CD4-positive, alpha-beta memory T cell (primary cell): ENCODE data around the gene SLC7A5. TPM values are rescaled to one million over a fixed set of nuclear protein-coding genes. Genes with fewer than 3 reads are reported as not detected.

ENCODE experiments used
- CTCF ChIA-PET: fragments of 350-600 bp; sonication (Branson Sonifier 250); formaldehyde crosslinking; loops from one replicate; lab custom pipeline; 2021; ENCODE audit warnings: inconsistent platforms; ENCODE audit not compliant: partially characterized antibody; lab: Charles Lee
- POLR2A ChIA-PET: fragments of 350-600 bp; sonication (Branson Sonifier 250); formaldehyde crosslinking; loops from one replicate; lab custom pipeline; 2021; ENCODE audit not compliant: partially characterized antibody; lab: Charles Lee
- DNase-seq, 5 donors: peaks; one replicate each; pipeline versions ENCODE4 v3.0.0 to v3.0.0-alpha.2; 2020 to 2022; ENCODE audit warnings: mixed read lengths in 1 of 5
- H3K27ac ChIP-seq: one replicate; pipeline ENCODE4 v1.7.0; 2013; ENCODE audit warnings: low read depth, low read length
- H3K27me3 ChIP-seq: 2 replicates; pipeline ENCODE4 v1.7.0; 2013; ENCODE audit warnings: mild to moderate bottlenecking, low read length, moderate library complexity; ENCODE audit not compliant: insufficient read depth
- H3K36me3 ChIP-seq: 2 replicates; pipeline ENCODE4 v1.7.0; 2013; ENCODE audit warnings: mild to moderate bottlenecking, low read length, moderate library complexity; ENCODE audit not compliant: insufficient read depth
- H3K4me1 ChIP-seq: 2 replicates; pipeline ENCODE4 v1.7.0; 2013; ENCODE audit warnings: mild to moderate bottlenecking, low read length, moderate library complexity; ENCODE audit not compliant: insufficient read depth
- H3K4me3 ChIP-seq, 2 donors: one replicate each; pipeline ENCODE4 v1.7.0; 2013; ENCODE audit warnings: low read length in 2 of 2, mild to moderate bottlenecking in 1 of 2
- H3K9me3 ChIP-seq, 2 donors: one replicate each; pipeline ENCODE4 v1.7.0; 2013; ENCODE audit warnings: low read length in 2 of 2, control low read depth in 1 of 2; ENCODE audit not compliant: control insufficient read depth in 1 of 2
- H3K27ac Mint-ChIP-seq, 7 donors: one replicate each; pipeline ENCODE4 v1.8.0; 2020 to 2021; ENCODE audit warnings: mixed read lengths in 7 of 7, mild to moderate bottlenecking in 6 of 7, inconsistent platforms in 3 of 7, moderate library complexity in 3 of 7
- H3K27me3 Mint-ChIP-seq, 2 donors: one replicate each; pipeline ENCODE4 v1.8.0; 2020 to 2021; ENCODE audit warnings: mixed read lengths in 2 of 2
- H3K36me3 Mint-ChIP-seq, 2 donors: one replicate each; pipeline ENCODE4 v1.8.0; 2020 to 2021; ENCODE audit warnings: mixed read lengths in 2 of 2, inconsistent platforms in 1 of 2, mild to moderate bottlenecking in 1 of 2
- H3K4me1 Mint-ChIP-seq, 4 donors: one replicate each; pipeline ENCODE4 v1.8.0; 2020 to 2021; ENCODE audit warnings: mixed read lengths in 4 of 4, mild to moderate bottlenecking in 1 of 4
- H3K4me3 Mint-ChIP-seq, 8 donors: one replicate each; pipeline ENCODE4 v1.8.0; 2020 to 2021; ENCODE audit warnings: mixed read lengths in 8 of 8, mild to moderate bottlenecking in 7 of 8, moderate library complexity in 6 of 8, inconsistent platforms in 3 of 8
- H3K9me3 Mint-ChIP-seq, 8 donors: one replicate each; pipeline ENCODE4 v1.8.0; 2020 to 2021; ENCODE audit warnings: mixed read lengths in 8 of 8, mild to moderate bottlenecking in 5 of 8, inconsistent platforms in 3 of 8, moderate library complexity in 1 of 8
- intact Hi-C: fragments of 100-400 bp; cut with micrococcal nuclease; formaldehyde crosslinking; loops from one replicate; pipeline ENCODE4 v1.15.1; 2023
- polyA plus RNA-seq, 2 donors: library from polyadenylated mRNA; unstranded; fragments of 300-500 nt; fragmentation: Illumina TruSeq; gene quantifications; one replicate each; pipeline ENCODE4 v1.2.3, GENCODE V29; 2021
- total RNA-seq, 2 experiments: library from RNA; stranded (reverse); gene quantifications; one replicate each; pipeline ENCODE4 v1.2.3, GENCODE V29; 2021

SLC7A5 gene
- total and polyA plus RNA-seq, 4 experiments from 2014 or later = 3.5 to 13.5 (median 9.2) TPM

DNA sequence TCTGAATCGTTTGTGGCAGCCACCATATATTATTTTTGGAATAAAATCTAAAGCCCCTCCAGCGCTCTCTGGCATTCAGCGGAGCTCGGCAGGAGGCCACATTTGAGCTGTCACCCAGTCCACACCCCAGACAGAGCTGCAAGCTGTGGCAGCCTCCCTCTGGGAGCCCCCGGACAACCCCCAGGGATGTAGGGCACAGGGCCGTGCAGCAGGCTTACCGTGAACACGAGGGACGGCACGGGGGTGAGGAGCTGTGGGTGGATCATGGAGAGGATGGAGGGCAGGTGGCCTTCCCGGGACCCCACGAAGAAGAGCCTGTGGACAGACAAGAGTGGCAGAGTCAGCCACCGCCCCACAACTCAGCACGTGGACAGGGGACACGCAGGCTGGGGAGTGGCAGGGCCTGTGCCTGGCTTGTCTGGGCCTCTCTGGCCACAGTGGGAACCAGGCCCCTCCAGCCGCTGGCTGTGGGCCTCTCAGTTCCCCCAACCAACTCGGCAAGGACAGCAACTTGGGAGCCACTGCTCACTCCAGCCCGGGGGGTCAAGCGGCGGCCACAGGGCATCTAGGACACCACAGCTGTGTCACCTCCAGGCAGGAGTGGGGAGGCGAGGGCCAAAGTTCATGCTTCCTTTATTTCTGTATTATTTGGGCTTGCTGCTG lies 31.5 kb downstream of the SLC7A5 start:
- intact Hi-C loops = no loop called here
- Histone ChIP-seq H3K27ac (no peak overlapping the region), H3K4me1 (peaks cover 8% of the 10 kb centered on the region), H3K27me3 (no peaks in the 10 kb centered on the region), H3K9me3 (no peaks in the 10 kb centered on the region), H3K4me3 (no peak overlapping the region), H3K36me3 (peaks cover 34% of the 10 kb centered on the region)
- no peak overlapping the region for H3K4me3 Mint-ChIP-seq
- ChIA-PET CTCF (interaction anchor here (1.3 to 6.3 kb wide), 3 partner anchors 12 to 57 kb away, joined by 3 to 34 read pairs (median 5); no protein-coding TSS in a partner anchor), POLR2A (no interaction called here)
- no peaks in the 10 kb centered on the region for H3K27me3 Mint-ChIP-seq
- no peak for DNase-seq
- peaks cover 0 to 2% (median 0%) of the 10 kb centered on the region in 8 donors for H3K9me3 Mint-ChIP-seq
- H3K36me3 Mint-ChIP-seq = peaks cover 5 to 40% of the 10 kb centered on the region in 2 donors
- H3K4me1 Mint-ChIP-seq = peaks cover 0 to 18% (median 0%) of the 10 kb centered on the region in 4 donors
- peak overlapping the region in 2 of 7 donors; percentile 30 to 71 for H3K27ac Mint-ChIP-seq

DNA sequence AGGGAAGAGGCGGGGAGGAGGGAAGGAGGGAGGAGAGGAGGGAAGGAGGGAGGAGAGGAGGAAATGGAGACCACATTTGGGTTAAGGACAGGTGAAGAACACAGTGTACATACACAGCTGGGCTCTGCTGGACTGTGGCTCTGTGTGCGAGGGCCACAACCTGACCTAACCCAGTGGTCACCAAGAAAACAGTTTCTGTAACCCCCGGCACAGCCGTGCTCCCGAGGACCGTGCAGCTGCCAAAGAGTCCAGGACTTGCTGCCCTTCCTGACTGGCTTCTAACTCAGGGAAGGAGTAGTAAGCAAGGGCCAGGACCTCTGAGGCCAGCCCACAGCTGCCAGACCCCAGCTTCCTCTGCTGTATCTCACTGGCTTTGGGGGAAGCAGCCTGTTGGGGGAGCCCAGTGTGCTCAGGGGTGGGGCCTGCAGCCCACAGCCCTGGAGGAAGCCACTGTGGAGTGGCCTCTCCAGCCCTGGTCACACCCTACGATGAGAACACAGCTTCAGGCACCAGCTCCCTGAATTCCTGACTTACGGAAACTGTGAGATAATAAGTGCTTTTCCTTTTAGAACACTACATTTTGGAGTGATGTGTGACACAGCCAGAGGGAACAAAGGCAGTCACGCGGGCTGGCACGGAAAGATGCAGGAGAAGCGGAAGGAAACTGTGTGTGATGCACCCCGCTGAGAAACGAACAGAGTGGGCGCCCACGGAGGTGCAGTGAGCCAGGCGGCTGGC lies 32.3 kb downstream of the SLC7A5 start:
- peaks cover 0 to 2% (median 0%) of the 10 kb centered on the region in 8 donors for H3K9me3 Mint-ChIP-seq
- H3K9me3 ChIP-seq = no peaks in the 10 kb centered on the region
- H3K4me3 Mint-ChIP-seq = no peak overlapping the region
- peaks cover under 1% of the 10 kb centered on the region for H3K4me1 ChIP-seq
- H3K27ac Mint-ChIP-seq = peak overlapping the region in 2 of 7 donors; percentile 4 to 71
- H3K4me1 Mint-ChIP-seq = peaks cover 0 to 11% (median 0%) of the 10 kb centered on the region in 4 donors
- peaks cover 34% of the 10 kb centered on the region for H3K36me3 ChIP-seq
- H3K4me3 ChIP-seq = no peak overlapping the region
- CTCF ChIA-PET = interaction anchor here (1.5 to 6.3 kb wide), 2 partner anchors 13 to 56 kb away, joined by 3 to 34 read pairs; no protein-coding TSS in a partner anchor
- H3K27me3 ChIP-seq = no peaks in the 10 kb centered on the region
- H3K27me3 Mint-ChIP-seq = no peaks in the 10 kb centered on the region
- intact Hi-C loops = no loop called here
- H3K27ac ChIP-seq = no peak overlapping the region
- no peak for DNase-seq
- POLR2A ChIA-PET = no interaction called here
- H3K36me3 Mint-ChIP-seq = peaks cover 5 to 41% of the 10 kb centered on the region in 2 donors

DNA sequence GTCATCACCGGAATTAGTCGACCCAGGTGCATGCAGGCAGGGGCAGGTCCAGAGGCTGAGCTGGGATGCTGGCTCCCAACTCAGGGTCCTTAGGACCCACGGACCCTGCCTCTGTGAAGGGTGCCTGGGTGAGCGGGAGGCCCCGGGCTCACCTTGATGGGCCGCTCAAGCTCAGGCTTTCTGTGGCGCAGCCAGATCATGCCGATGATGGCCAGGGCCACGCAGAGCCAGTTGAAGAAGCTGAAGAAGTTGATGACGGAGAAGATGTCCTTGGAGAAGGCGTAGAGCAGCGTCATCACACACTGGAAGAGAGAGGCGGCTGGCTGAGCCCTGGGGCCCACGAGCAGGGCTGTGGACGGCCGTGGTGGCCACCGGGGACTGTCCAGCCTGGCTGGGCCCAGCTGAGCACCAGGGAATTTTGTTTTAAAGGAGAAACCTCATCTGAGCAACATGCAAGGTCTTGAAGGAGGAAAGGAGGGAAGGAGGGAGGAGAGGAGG lies 32.9 kb downstream of the SLC7A5 start:
- Mint-ChIP-seq H3K27ac (peak overlapping the region in 1 of 7 donors; percentile 78), H3K4me1 (peaks cover 0 to 5% (median 0%) of the 10 kb centered on the region in 4 donors), H3K4me3 (no peak overlapping the region), H3K36me3 (peaks cover 5 to 47% of the 10 kb centered on the region in 2 donors), H3K9me3 (no peaks in the 10 kb centered on the region), H3K27me3 (no peaks in the 10 kb centered on the region)
- no peak for DNase-seq
- peaks cover 30% of the 10 kb centered on the region for H3K36me3 ChIP-seq
- H3K4me1 ChIP-seq = no peaks in the 10 kb centered on the region
- ChIA-PET POLR2A (no interaction called here), CTCF (interaction anchor here (6.3 kb wide), 1 partner anchor 13 kb away, joined by 34 read pairs; no protein-coding TSS in a partner anchor)
- no peak overlapping the region for H3K27ac ChIP-seq
- no peaks in the 10 kb centered on the region for H3K27me3 ChIP-seq
- no peak overlapping the region for H3K4me3 ChIP-seq
- H3K9me3 ChIP-seq = no peaks in the 10 kb centered on the region
- intact Hi-C loops = no loop called here

DNA sequence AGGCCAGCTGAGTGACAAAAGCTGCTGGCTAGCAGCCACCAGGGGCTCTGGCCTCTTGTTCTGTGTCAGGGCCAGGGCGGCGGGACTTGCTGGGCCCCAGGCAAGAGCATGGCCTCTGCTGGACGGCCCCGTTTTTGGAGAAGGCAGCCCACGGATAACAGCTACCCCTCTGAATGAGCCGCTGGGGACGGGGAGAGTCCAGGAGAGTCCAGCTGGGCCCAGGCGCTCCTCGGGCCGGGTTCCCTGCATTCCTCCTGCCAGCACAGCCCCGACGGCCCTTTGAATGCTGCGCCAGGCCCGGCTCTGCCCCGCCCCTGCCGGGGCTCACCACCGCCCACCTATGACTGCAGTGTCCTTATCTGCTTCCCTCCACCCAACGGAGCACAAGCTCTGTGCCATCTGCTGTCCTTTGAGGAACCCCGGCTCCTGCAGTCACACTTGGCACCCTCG lies 33.4 kb downstream of the SLC7A5 start:
- ChIA-PET POLR2A (no interaction called here), CTCF (interaction anchor here (6.3 kb wide), 1 partner anchor 14 kb away, joined by 34 read pairs; no protein-coding TSS in a partner anchor)
- peaks cover 30% of the 10 kb centered on the region for H3K36me3 ChIP-seq
- H3K9me3 ChIP-seq = no peaks in the 10 kb centered on the region
- Mint-ChIP-seq H3K27me3 (no peaks in the 10 kb centered on the region), H3K4me1 (no peaks in the 10 kb centered on the region), H3K27ac (peak overlapping the region in 1 of 7 donors; percentile 78), H3K9me3 (no peaks in the 10 kb centered on the region), H3K36me3 (peaks cover 8 to 52% of the 10 kb centered on the region in 2 donors), H3K4me3 (no peak overlapping the region)
- no peaks in the 10 kb centered on the region for H3K4me1 ChIP-seq
- intact Hi-C loops = no loop called here
- no peak overlapping the region for H3K4me3 ChIP-seq
- peak in 1 of 5 donors; percentile 20 for DNase-seq
- no peaks in the 10 kb centered on the region for H3K27me3 ChIP-seq
- H3K27ac ChIP-seq = no peak overlapping the region

DNA sequence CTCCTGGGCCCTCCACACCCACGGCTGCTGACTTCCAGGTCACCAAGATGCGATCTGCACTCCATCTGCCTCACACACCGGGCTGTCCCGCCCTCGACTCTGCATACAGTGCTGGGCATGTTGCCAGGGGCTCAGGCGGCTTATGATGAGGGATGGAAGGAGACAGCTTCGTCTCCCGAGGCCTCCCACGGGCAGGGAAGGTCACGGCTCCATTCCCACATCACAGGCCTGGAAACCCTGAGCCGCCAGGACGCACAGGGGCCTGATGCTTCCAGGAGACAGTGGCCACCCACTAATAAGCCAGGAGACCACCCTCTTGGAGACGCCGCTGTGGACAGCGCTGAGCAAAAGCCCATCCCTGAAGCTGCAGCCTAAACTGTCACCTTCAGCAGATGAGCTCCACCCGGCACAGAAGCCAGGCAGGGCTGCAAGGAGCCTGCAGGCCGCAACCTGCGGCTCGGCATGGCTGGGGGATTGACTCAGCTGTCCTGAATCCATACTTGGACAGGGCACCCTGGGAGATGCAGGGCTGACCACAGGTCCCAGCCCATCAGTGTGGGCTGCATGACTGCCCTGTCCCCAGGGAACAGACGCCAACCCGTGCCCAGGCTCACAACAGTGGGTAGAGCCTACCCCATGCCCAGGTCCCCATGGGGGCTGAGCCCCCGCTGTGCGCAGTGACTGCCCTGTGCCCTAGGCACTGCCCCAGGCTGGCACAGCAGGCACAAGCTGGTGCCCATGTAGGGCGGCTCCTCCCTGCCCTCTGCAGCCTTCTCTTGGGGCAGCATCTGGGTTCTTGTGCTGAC lies 34.4 kb downstream of the SLC7A5 start:
- peaks cover 8 to 57% of the 10 kb centered on the region in 2 donors for H3K36me3 Mint-ChIP-seq
- H3K36me3 ChIP-seq = peaks cover 26% of the 10 kb centered on the region
- no peaks in the 10 kb centered on the region for H3K27me3 Mint-ChIP-seq
- H3K4me3 ChIP-seq = no peak overlapping the region
- no peaks in the 10 kb centered on the region for H3K9me3 Mint-ChIP-seq
- H3K9me3 ChIP-seq = no peaks in the 10 kb centered on the region
- intact Hi-C loops = no loop called here
- CTCF ChIA-PET = interaction anchor here (6.3 kb wide), 1 partner anchor 15 kb away, joined by 34 read pairs; no protein-coding TSS in a partner anchor
- H3K27ac Mint-ChIP-seq = peak overlapping the region in 2 of 7 donors; percentile 46 to 90
- H3K27ac ChIP-seq = no peak overlapping the region
- H3K4me1 Mint-ChIP-seq = no peaks in the 10 kb centered on the region
- POLR2A ChIA-PET = no interaction called here
- no peak overlapping the region for H3K4me3 Mint-ChIP-seq
- DNase-seq = peak in 1 of 5 donors; percentile 44
- no peaks in the 10 kb centered on the region for H3K4me1 ChIP-seq
- H3K27me3 ChIP-seq = no peaks in the 10 kb centered on the region

DNA sequence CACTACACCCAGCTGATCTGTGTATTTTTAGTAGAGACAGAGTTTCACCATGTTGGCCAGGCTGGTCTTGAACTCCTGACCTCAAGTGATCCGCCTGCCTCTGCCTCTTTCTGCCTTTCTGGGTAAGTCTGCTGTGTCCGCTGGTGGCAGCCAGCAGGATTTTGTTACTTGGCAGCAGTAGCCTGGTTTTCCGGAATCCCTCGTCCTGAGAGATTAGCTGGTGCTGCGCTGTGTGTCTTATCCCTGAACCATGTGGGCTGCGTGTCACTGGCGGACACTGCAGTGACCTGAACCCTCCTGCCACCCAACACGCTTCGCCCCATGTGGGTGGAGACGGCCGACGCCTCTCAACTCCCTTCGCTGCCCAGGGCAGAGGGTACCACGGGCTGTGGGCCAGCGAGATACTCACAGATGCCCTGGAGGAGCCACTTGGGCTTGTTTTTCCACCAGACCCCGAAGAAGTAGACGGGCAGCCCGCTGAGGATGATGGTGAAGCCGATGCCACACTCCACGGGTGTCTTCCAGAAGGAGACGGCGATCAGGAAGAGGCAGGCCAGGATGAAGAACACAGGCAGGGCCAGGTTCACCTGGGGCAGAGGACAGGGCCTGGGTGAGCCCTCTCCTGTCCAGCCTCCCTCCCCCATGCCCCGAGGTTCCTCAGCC lies 35.2 kb downstream of the SLC7A5 start:
- POLR2A ChIA-PET = no interaction called here
- DNase-seq = peak in 1 of 5 donors; percentile 24

More for the DNA sequence above, 35.2 kb downstream of the SLC7A5 start:
- Histone ChIP-seq H3K4me3 (no peak overlapping the region), H3K27ac (no peak overlapping the region), H3K36me3 (peaks cover 19% of the 10 kb centered on the region), H3K4me1 (no peaks in the 10 kb centered on the region), H3K27me3 (no peaks in the 10 kb centered on the region), H3K9me3 (no peaks in the 10 kb centered on the region)
- no peaks in the 10 kb centered on the region for H3K27me3 Mint-ChIP-seq
- no peaks in the 10 kb centered on the region for H3K4me1 Mint-ChIP-seq
- no peak overlapping the region for H3K4me3 Mint-ChIP-seq
- intact Hi-C loops = no loop called here
- CTCF ChIA-PET = interaction anchor here (2.1 kb wide), 1 partner anchor 16 kb away, joined by 7 read pairs; no protein-coding TSS in a partner anchor
- peak overlapping the region in 2 of 7 donors; percentile 53 to 90 for H3K27ac Mint-ChIP-seq
- no peaks in the 10 kb centered on the region for H3K9me3 Mint-ChIP-seq
- H3K36me3 Mint-ChIP-seq = peaks cover 8 to 59% of the 10 kb centered on the region in 2 donors
